GM23248 (cell line): ENCODE results near the gene ITPRIPL1.

Experiments
- EZH2 ChIP-seq: fragments of 200-600 bp; sonication (generic); IDR thresholded peaks from 2 replicates; pipeline ENCODE4 v1.6.1; 2018; ENCODE audit warnings: antibody characterized with exemption, mild to moderate bottlenecking; ENCODE audit not compliant: insufficient read depth, poor library complexity, severe bottlenecking
- EZH2phosphoT487 ChIP-seq: fragments of 200-600 bp; sonication (generic); IDR thresholded peaks from 2 replicates; pipeline ENCODE4 v1.6.1; 2018; ENCODE audit warnings: antibody characterized with exemption, moderate library complexity, mild to moderate bottlenecking, low read depth; ENCODE audit not compliant: insufficient read depth

- no peak for TF ChIP-seq EZH2phosphoT487
- no peak for TF ChIP-seq EZH2
These were observed 11.8 kb downstream of the ITPRIPL1 start for GRCh38 chr2:96336873-96337272.
